ENCODE data around the gene BACH2. TPM values are rescaled to one million over a fixed set of nuclear protein-coding genes. Genes with fewer than 3 reads are reported as not detected.

The BACH2 gene
- total and polyA plus RNA-seq, 2 experiments from 2014 or later: 1.6 to 5.7 TPM

DNA sequence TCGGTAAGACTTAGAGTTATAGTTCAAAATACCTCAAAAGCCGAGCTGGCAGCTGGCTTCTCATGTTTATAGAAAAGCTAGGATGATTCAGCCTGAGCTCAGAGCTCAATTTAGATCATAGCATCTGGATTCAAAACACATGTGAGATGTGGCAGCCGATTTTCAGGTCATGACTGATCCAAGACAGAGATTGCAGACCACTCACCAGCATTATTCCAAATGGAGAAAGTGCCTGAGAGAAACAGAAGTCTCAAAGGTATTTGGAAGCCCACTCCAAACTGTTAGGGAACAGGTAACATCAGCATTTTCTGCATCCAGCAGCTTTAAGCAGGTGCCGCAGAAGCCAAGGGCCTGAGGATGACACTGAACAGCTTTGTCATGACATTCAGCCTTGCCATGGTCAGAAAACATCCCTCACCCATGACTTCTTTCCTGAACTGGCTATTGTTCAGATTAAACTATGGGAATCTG, 102.2 kb downstream of the BACH2 start (continued):
- TF ChIP-seq, protein P1, sequence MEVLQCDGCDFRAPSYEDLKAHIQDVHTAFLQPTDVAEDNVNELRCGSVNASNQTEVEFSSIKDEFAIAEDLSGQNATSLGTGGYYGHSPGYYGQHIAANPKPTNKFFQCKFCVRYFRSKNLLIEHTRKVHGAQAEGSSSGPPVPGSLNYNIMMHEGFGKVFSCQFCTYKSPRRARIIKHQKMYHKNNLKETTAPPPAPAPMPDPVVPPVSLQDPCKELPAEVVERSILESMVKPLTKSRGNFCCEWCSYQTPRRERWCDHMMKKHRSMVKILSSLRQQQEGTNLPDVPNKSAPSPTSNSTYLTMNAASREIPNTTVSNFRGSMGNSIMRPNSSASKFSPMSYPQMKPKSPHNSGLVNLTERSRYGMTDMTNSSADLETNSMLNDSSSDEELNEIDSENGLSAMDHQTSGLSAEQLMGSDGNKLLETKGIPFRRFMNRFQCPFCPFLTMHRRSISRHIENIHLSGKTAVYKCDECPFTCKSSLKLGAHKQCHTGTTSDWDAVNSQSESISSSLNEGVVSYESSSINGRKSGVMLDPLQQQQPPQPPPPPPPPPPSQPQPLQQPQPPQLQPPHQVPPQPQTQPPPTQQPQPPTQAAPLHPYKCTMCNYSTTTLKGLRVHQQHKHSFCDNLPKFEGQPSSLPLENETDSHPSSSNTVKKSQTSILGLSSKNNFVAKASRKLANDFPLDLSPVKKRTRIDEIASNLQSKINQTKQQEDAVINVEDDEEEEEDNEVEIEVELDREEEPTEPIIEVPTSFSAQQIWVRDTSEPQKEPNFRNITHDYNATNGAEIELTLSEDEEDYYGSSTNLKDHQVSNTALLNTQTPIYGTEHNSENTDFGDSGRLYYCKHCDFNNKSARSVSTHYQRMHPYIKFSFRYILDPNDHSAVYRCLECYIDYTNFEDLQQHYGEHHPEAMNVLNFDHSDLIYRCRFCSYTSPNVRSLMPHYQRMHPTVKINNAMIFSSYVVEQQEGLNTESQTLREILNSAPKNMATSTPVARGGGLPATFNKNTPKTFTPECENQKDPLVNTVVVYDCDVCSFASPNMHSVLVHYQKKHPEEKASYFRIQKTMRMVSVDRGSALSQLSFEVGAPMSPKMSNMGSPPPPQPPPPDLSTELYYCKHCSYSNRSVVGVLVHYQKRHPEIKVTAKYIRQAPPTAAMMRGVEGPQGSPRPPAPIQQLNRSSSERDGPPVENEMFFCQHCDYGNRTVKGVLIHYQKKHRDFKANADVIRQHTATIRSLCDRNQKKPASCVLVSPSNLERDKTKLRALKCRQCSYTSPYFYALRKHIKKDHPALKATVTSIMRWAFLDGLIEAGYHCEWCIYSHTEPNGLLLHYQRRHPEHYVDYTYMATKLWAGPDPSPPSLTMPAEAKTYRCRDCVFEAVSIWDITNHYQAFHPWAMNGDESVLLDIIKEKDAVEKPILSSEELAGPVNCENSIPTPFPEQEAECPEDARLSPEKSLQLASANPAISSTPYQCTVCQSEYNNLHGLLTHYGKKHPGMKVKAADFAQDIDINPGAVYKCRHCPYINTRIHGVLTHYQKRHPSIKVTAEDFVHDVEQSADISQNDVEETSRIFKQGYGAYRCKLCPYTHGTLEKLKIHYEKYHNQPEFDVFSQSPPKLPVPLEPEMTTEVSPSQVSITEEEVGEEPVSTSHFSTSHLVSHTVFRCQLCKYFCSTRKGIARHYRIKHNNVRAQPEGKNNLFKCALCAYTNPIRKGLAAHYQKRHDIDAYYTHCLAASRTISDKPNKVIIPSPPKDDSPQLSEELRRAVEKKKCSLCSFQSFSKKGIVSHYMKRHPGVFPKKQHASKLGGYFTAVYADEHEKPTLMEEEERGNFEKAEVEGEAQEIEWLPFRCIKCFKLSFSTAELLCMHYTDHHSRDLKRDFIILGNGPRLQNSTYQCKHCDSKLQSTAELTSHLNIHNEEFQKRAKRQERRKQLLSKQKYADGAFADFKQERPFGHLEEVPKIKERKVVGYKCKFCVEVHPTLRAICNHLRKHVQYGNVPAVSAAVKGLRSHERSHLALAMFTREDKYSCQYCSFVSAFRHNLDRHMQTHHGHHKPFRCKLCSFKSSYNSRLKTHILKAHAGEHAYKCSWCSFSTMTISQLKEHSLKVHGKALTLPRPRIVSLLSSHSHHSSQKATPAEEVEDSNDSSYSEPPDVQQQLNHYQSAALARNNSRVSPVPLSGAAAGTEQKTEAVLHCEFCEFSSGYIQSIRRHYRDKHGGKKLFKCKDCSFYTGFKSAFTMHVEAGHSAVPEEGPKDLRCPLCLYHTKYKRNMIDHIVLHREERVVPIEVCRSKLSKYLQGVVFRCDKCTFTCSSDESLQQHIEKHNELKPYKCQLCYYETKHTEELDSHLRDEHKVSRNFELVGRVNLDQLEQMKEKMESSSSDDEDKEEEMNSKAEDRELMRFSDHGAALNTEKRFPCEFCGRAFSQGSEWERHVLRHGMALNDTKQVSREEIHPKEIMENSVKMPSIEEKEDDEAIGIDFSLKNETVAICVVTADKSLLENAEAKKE (CRISPR knock-in tag; IDR thresholded peaks at IDR 0.05): no peak
- TF ChIP-seq, protein P2, sequence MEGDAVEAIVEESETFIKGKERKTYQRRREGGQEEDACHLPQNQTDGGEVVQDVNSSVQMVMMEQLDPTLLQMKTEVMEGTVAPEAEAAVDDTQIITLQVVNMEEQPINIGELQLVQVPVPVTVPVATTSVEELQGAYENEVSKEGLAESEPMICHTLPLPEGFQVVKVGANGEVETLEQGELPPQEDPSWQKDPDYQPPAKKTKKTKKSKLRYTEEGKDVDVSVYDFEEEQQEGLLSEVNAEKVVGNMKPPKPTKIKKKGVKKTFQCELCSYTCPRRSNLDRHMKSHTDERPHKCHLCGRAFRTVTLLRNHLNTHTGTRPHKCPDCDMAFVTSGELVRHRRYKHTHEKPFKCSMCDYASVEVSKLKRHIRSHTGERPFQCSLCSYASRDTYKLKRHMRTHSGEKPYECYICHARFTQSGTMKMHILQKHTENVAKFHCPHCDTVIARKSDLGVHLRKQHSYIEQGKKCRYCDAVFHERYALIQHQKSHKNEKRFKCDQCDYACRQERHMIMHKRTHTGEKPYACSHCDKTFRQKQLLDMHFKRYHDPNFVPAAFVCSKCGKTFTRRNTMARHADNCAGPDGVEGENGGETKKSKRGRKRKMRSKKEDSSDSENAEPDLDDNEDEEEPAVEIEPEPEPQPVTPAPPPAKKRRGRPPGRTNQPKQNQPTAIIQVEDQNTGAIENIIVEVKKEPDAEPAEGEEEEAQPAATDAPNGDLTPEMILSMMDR (conservative IDR thresholded peaks at IDR 0.05; ENCODE audit: low read depth in 2 of 2): no peak

DNA sequence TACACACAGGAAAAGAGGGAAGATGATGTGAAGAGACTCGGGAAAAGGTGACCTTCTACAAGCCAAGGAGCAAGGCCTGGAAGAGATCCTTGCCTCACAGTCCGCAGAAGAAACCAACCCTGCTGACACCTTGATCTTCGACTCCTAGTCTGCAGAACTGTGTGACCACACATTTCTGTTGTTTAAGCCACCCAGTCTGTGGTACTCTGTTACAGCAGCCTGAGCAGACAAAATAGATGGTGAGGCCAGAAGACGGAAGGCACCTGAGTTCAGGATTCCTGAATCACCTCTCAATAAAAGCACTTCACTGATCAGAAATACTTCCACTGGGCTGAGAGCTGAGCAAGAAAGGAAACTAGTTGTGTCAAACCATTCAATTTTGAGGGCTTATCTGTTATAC, 103.3 kb downstream of the BACH2 start:
- H2AFZ ChIP-seq: no peak overlapping the region
- no peak overlapping the region for H3K4me3 ChIP-seq
- no peaks in the 10 kb centered on the region for H3K79me2 ChIP-seq (replicated peaks; ENCODE audit: insufficient read depth)
- H3K36me3 ChIP-seq (ENCODE audit: insufficient read depth): no peaks in the 10 kb centered on the region
- no peaks in the 10 kb centered on the region for H3F3A ChIP-seq (replicated peaks; ENCODE audit: low read depth)
- peaks cover 3% of the 10 kb centered on the region for H3K27me3 Mint-ChIP-seq (ENCODE audit: insufficient read depth, low read depth, poor library complexity)
- H3K9me3 Mint-ChIP-seq: peaks cover 13% of the 10 kb centered on the region
- H4K20me1 ChIP-seq (replicated peaks; ENCODE audit: insufficient read depth): no peaks in the 10 kb centered on the region
- H3K4me1 Mint-ChIP-seq: peaks cover 3% of the 10 kb centered on the region
- H3K36me3 Mint-ChIP-seq (ENCODE audit: low read depth): peaks cover 12% of the 10 kb centered on the region
- ATAC-seq (no peak), DNase-seq (ENCODE audit: low spot score) (no peak)
- H3K27ac Mint-ChIP-seq: no peak overlapping the region
- no peaks in the 10 kb centered on the region for H3K9me2 ChIP-seq (ENCODE audit: insufficient read depth)
- no peak overlapping the region for H3K4me2 ChIP-seq
- no peaks in the 10 kb centered on the region for H3K27me3 ChIP-seq (ENCODE audit: insufficient read depth)
- H3K4me3 Mint-ChIP-seq: no peak overlapping the region
- peaks cover 5% of the 10 kb centered on the region; the same call in 1 of the 2 replicates for H3K4me1 ChIP-seq (ENCODE audit: insufficient read depth)
- no peak overlapping the region for H3K27ac ChIP-seq (ENCODE audit: low read depth)
- TF ChIP-seq ZNF114 (CRISPR knock-in tag; IDR thresholded peaks at IDR 0.05) (no peak), POLR2AphosphoS5 (IDR thresholded peaks at IDR 0.05; ENCODE audit: low read depth) (no peak), NANOG (IDR thresholded peaks at IDR 0.05; ENCODE audit: borderline replicate concordance) (no peak), JUNB (IDR thresholded peaks at IDR 0.05; ENCODE audit: unreplicated experiment) (no peak)
- TF ChIP-seq, protein P1 (CRISPR knock-in tag; IDR thresholded peaks at IDR 0.05): no peak
- TF ChIP-seq, protein P3, sequence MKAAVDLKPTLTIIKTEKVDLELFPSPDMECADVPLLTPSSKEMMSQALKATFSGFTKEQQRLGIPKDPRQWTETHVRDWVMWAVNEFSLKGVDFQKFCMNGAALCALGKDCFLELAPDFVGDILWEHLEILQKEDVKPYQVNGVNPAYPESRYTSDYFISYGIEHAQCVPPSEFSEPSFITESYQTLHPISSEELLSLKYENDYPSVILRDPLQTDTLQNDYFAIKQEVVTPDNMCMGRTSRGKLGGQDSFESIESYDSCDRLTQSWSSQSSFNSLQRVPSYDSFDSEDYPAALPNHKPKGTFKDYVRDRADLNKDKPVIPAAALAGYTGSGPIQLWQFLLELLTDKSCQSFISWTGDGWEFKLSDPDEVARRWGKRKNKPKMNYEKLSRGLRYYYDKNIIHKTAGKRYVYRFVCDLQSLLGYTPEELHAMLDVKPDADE (IDR thresholded peaks at IDR 0.05): no peak

Data from GM23338 (cell line).